Ascending aorta (tissue), 2 donors: ENCODE measurements around the gene LRRC7. TPM values are rescaled to one million over a fixed set of nuclear protein-coding genes. Genes with fewer than 3 reads are reported as not detected.

Experiments used
- DNase-seq, 2 donors: peaks; one replicate each; pipeline ENCODE4 v3.0.0-alpha.2; 2019; ENCODE audit warnings: low spot score in 2 of 2
- H3K27ac ChIP-seq, 2 donors: fragments of 200-600 bp; sonication (generic); one replicate each; pipeline ENCODE4 v1.5.1; 2016 to 2017; ENCODE audit warnings: mild to moderate bottlenecking in 1 of 2
- H3K27me3 ChIP-seq: fragments of 200-600 bp; sonication (generic); one replicate; pipeline ENCODE4 v1.5.1; 2017
- H3K36me3 ChIP-seq, 2 donors: fragments of 200-600 bp; sonication (generic); one replicate each; pipeline ENCODE4 v1.5.1; 2016
- H3K4me1 ChIP-seq, 2 donors: fragments of 200-600 bp; sonication (generic); one replicate each; pipeline ENCODE4 v1.5.1; 2016 to 2017; ENCODE audit warnings: mild to moderate bottlenecking in 1 of 2
- H3K4me3 ChIP-seq, 2 donors: fragments of 200-600 bp; sonication (generic); one replicate each; pipeline ENCODE4 v1.5.1; 2016 to 2017; ENCODE audit warnings: mild to moderate bottlenecking in 1 of 2
- H3K9me3 ChIP-seq, 2 donors: fragments of 200-600 bp; sonication (generic); one replicate each; pipeline ENCODE4 v1.5.1; 2016
- intact Hi-C: fragments of 100-400 bp; cut with DNase I; formaldehyde crosslinking; loops from one replicate; pipeline ENCODE4 v1.15.1; 2023
- total RNA-seq: library from RNA; depleted of rRNA; stranded (reverse); fragments of >200 nt; gene quantifications from one replicate; pipeline ENCODE4 v1.1.0, GENCODE V29; 2016
- TF ChIP-seq, protein P1 (sequence below), 3 experiments: fragments of 200-600 bp in 2 of 3; fragments of 450-650 bp in 1 of 3; sonication (generic) in 2 of 3; IDR thresholded peaks; one replicate each; pipeline ENCODE4 v1.5.1; 2016 to 2019; ENCODE audit warnings: antibody characterized with exemption in 3 of 3, mild to moderate bottlenecking in 1 of 3, moderate library complexity in 1 of 3

The LRRC7 gene
- total RNA-seq, 1 donor from 2014 or later = not detected

DNA sequence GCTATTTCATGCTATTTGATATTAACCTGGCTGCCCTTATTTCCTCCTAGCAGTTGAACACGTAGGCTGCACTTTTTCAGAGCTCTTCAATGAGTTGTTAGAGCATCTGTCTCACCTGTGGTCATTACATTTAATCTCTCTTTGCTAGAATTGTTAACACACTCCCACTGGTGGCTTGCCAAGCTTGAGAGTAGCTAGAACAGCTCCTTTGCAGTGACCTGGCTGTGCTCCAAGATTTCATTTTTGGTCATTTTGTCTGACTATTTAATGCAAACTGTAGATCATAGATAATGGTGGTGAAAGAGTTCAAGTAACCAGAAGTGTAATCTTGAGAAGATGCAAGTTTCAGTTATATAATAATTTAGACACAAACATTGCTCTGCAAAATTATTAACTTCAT, 105.6 kb downstream of the LRRC7 start:
- H3K4me1 ChIP-seq = no peaks in the 10 kb centered on the region
- H3K4me3 ChIP-seq = no peak overlapping the region
- intact Hi-C loops = no loop called here
- no peak for DNase-seq
- H3K27ac ChIP-seq = no peak overlapping the region
- no peaks in the 10 kb centered on the region for H3K36me3 ChIP-seq
- H3K27me3 ChIP-seq = no peaks in the 10 kb centered on the region
- H3K9me3 ChIP-seq = no peaks in the 10 kb centered on the region
- TF ChIP-seq, protein P1, sequence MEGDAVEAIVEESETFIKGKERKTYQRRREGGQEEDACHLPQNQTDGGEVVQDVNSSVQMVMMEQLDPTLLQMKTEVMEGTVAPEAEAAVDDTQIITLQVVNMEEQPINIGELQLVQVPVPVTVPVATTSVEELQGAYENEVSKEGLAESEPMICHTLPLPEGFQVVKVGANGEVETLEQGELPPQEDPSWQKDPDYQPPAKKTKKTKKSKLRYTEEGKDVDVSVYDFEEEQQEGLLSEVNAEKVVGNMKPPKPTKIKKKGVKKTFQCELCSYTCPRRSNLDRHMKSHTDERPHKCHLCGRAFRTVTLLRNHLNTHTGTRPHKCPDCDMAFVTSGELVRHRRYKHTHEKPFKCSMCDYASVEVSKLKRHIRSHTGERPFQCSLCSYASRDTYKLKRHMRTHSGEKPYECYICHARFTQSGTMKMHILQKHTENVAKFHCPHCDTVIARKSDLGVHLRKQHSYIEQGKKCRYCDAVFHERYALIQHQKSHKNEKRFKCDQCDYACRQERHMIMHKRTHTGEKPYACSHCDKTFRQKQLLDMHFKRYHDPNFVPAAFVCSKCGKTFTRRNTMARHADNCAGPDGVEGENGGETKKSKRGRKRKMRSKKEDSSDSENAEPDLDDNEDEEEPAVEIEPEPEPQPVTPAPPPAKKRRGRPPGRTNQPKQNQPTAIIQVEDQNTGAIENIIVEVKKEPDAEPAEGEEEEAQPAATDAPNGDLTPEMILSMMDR (IDR thresholded peaks at IDR 0.05) = no peak

DNA sequence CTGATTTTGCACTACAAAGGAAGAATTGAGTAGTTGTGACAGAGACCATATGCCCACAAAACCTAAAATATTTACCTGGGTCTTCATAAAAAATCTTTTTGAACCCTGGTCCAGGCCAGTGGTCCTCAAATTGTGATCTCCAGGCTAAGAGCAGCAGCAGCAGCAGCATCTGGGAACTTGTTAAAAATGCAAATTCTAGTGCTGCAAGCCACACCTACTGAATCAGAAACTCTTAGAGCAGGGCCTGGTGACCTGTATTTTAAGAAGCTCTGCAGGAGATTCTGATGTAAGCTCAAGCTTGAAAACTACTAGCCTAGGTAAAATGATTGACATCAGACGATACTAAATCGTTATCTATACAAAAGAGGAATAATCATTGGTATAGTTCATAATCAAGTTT, 112.2 kb downstream of the LRRC7 start:
- TF ChIP-seq, protein P1 (IDR thresholded peaks at IDR 0.05) = no peak
- Histone ChIP-seq H3K4me1 (no peaks in the 10 kb centered on the region), H3K27me3 (no peaks in the 10 kb centered on the region), H3K27ac (no peak overlapping the region), H3K9me3 (no peaks in the 10 kb centered on the region), H3K36me3 (no peaks in the 10 kb centered on the region), H3K4me3 (no peak overlapping the region)
- intact Hi-C loops = no loop called here
- no peak for DNase-seq

DNA sequence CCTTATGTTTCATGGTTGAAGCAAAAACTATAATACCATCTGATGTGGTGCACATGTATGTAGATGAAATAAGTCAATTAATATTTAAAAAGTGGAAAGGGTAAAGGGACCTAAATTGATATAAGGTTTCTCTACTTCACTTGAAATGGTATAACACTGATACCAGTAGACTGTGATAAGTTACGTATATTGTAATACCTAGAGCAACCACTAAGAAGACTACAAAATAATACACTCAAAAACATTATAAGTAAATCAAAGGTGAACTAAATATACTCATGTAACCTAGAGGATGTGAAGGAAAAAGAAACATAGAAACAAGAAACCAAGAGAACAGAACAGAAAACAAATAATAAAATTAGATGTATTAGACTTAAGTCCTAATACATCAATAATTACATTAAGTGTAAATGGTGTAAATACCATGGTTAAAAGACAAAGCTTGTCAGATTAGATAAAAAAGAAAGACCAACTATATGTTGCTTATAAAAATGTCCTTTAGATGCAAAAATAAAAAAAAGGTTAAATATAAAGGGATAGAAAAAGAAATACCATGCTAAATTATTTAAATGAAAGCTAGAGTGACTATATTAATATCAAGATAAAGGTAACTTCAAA, 118.8 kb downstream of the LRRC7 start:
- TF ChIP-seq, protein P1 (IDR thresholded peaks at IDR 0.05) = no peak
- no peaks in the 10 kb centered on the region for H3K4me1 ChIP-seq
- DNase-seq = no peak
- H3K9me3 ChIP-seq = no peaks in the 10 kb centered on the region
- H3K27me3 ChIP-seq = no peaks in the 10 kb centered on the region
- no peak overlapping the region for H3K4me3 ChIP-seq
- no peak overlapping the region for H3K27ac ChIP-seq
- intact Hi-C loops = no loop called here
- H3K36me3 ChIP-seq = no peaks in the 10 kb centered on the region

DNA sequence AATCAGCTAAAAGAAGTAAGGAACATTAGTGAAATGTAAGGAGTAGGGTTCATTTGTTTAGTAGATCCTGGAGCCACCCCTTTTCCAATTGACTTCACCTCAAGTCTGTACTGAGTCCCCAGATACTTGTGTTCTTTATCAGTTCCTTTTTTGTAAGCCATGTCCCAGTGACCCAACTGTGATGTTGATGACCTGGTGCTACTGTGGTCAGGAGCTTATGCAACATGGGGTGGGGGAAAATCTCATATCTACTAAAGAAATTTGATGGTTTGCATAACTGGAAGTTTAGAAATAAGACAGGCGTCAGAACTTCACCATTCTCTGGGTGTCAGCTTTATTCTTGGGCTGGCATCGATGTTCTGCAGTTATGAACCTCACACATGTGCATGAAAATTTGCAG, 120.5 kb downstream of the LRRC7 start:
- DNase-seq = no peak
- H3K36me3 ChIP-seq = no peaks in the 10 kb centered on the region
- H3K27ac ChIP-seq = no peak overlapping the region
- H3K9me3 ChIP-seq = no peaks in the 10 kb centered on the region
- H3K27me3 ChIP-seq = no peaks in the 10 kb centered on the region
- no peak overlapping the region for H3K4me3 ChIP-seq
- TF ChIP-seq, protein P1 (IDR thresholded peaks at IDR 0.05) = no peak
- no peaks in the 10 kb centered on the region for H3K4me1 ChIP-seq
- intact Hi-C loops = no loop called here

DNA sequence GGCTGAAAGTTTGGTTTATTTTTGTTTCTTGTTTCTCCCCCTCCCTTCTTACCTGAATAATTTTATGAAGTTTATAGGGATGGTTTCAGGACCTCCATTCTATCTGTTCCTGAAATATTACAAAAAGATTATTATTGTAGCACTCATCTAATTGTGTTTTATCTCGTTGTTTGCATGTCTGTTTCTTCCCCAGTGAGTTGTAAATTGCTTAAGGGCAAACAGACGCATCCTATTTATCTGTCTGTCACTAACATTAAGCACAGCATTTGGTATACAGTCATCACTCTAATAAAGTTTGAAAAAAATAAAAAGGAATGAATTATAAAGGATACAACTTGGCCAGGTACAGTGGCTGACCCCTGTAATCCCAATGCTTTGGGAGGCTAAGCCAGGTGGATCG, 123.5 kb downstream of the LRRC7 start:
- intact Hi-C loops = no loop called here
- H3K36me3 ChIP-seq = no peaks in the 10 kb centered on the region

More for the DNA sequence above, 123.5 kb downstream of the LRRC7 start:
- TF ChIP-seq, protein P1 (IDR thresholded peaks at IDR 0.05) = no peak
- no peak overlapping the region for H3K4me3 ChIP-seq
- H3K27me3 ChIP-seq = no peaks in the 10 kb centered on the region
- peaks cover 0 to 3% of the 10 kb centered on the region in 2 donors for H3K9me3 ChIP-seq
- no peak overlapping the region for H3K27ac ChIP-seq
- DNase-seq = no peak
- H3K4me1 ChIP-seq = no peaks in the 10 kb centered on the region
